Activated naive CD4-positive, alpha-beta T cell treated with anti-CD3 and anti-CD28 coated beads, Interleukin-2, amount 50 U/mL, for 72 hours (primary cell): ENCODE results near the gene SLC22A14. TPM values are rescaled to one million over a fixed set of nuclear protein-coding genes. Genes with fewer than 3 reads are reported as not detected.
"Not testable (repeated sequence)": the region's sequence is repeated elsewhere in the genome, so short reads cannot be mapped to it uniquely, and the experiment has no call there.

Source experiments
- ATAC-seq, 2 donors: fragments of 150-1000 bp; cut with Tn5 transposase; 2 replicates each; pipeline ENCODE4 v1.10.0; 2021; ENCODE audit warnings: mild to moderate bottlenecking in 2 of 2, moderate library complexity in 2 of 2
- DNase-seq, 2 donors: peaks; one replicate each; pipeline ENCODE4 v3.0.0; 2021 to 2022; ENCODE audit warnings: low spot score in 2 of 2
- H3K27ac Mint-ChIP-seq, 2 donors: one replicate each; pipeline ENCODE4 v1.8.0; 2022; ENCODE audit warnings: mild to moderate bottlenecking in 2 of 2, mixed read lengths in 2 of 2
- H3K36me3 Mint-ChIP-seq, 2 donors: one replicate each; pipeline ENCODE4 v1.8.0; 2022; ENCODE audit warnings: mixed read lengths in 2 of 2
- H3K9me3 Mint-ChIP-seq, 2 donors: one replicate each; pipeline ENCODE4 v1.8.0; 2022; ENCODE audit warnings: mixed read lengths in 2 of 2
- total RNA-seq, 2 donors: library from RNA; stranded (reverse); gene quantifications; one replicate each; pipeline ENCODE4 v1.2.3, GENCODE V29; 2022

SLC22A14 gene
- total RNA-seq, result not detected

GRCh38 chr3:38281895-38282686 is at the start of gene SLC22A14:
Gene SLC22A14, plus strand, starts transcription at chr3:38282294. Its CDS starts 23,733 bp downstream, at chr3:38306027.
- no peaks in the 10 kb centered on the region for H3K36me3 Mint-ChIP-seq
- H3K9me3 Mint-ChIP-seq, result no peaks in the 10 kb centered on the region
- no peak for DNase-seq
- peak within 1 kb of the TSS in 1 of 2 donors; percentile 84 for H3K27ac Mint-ChIP-seq
- no peak for ATAC-seq

GRCh38 chr3:38232701-38233100 is 49.4 kb upstream of the SLC22A14 start:
- DNase-seq, result no peak
- Mint-ChIP-seq H3K36me3 (peaks cover 50 to 63% of the 10 kb centered on the region in 2 donors), H3K9me3 (peaks cover 0 to 18% of the 10 kb centered on the region in 2 donors), H3K27ac (peak overlapping the region in 1 of 2 donors; percentile 60)
- ATAC-seq, result no peak

GRCh38 chr3:38235466-38235865 is 46.6 kb upstream of the SLC22A14 start:
- DNase-seq, result no peak
- peaks cover 0 to 18% of the 10 kb centered on the region in 2 donors for H3K9me3 Mint-ChIP-seq
- no peak overlapping the region for H3K27ac Mint-ChIP-seq
- no peak for ATAC-seq
- peaks cover 73 to 88% of the 10 kb centered on the region in 2 donors for H3K36me3 Mint-ChIP-seq

GRCh38 chr3:38238416-38239008 is 43.6 kb upstream of the SLC22A14 start:
- H3K27ac Mint-ChIP-seq, result no peak overlapping the region
- DNase-seq (no peak), ATAC-seq (no peak)
- peaks cover 0 to 15% of the 10 kb centered on the region in 2 donors for H3K9me3 Mint-ChIP-seq
- H3K36me3 Mint-ChIP-seq, result peaks cover 61 to 66% of the 10 kb centered on the region in 2 donors

- ATAC-seq, DNase-seq, H3K9me3 Mint-ChIP-seq, H3K27ac Mint-ChIP-seq: not testable (repeated sequence)
- H3K36me3 Mint-ChIP-seq, result peaks cover 23 to 26% of the 10 kb centered on the region in 2 donors
Measured at GRCh38 chr3:38242812-38243211, 39.3 kb upstream of the SLC22A14 start.

GRCh38 chr3:38245930-38246329 is 36.2 kb upstream of the SLC22A14 start:
- Mint-ChIP-seq H3K36me3 (peaks cover 0 to 5% of the 10 kb centered on the region in 2 donors), H3K27ac (no peak overlapping the region), H3K9me3 (no peaks in the 10 kb centered on the region)
- DNase-seq (no peak), ATAC-seq (no peak)

GRCh38 chr3:38247366-38248035 is 34.6 kb upstream of the SLC22A14 start:
- DNase-seq (no peak), ATAC-seq (peak in 1 of 2 donors; percentile 44)
- H3K9me3 Mint-ChIP-seq, result no peaks in the 10 kb centered on the region
- peaks cover 0 to 14% of the 10 kb centered on the region in 2 donors for H3K36me3 Mint-ChIP-seq
- H3K27ac Mint-ChIP-seq, result no peak overlapping the region

- Mint-ChIP-seq H3K9me3 (no peaks in the 10 kb centered on the region), H3K36me3 (peaks cover 11 to 24% of the 10 kb centered on the region in 2 donors), H3K27ac (no peak overlapping the region)
- no peak for DNase-seq
- no peak for ATAC-seq
Measured at GRCh38 chr3:38250198-38250597, 31.9 kb upstream of the SLC22A14 start.

GRCh38 chr3:38251197-38251596 is 30.9 kb upstream of the SLC22A14 start:
- ATAC-seq (no peak), DNase-seq (no peak)
- Mint-ChIP-seq H3K27ac (no peak overlapping the region), H3K9me3 (no peaks in the 10 kb centered on the region), H3K36me3 (peaks cover 13 to 24% of the 10 kb centered on the region in 2 donors)

- DNase-seq, result no peak
- H3K27ac Mint-ChIP-seq, result peak overlapping the region in 1 of 2 donors; percentile 10
Measured at GRCh38 chr3:38253704-38254103, 28.4 kb upstream of the SLC22A14 start.

GRCh38 chr3:38254872-38255271 is 27.2 kb upstream of the SLC22A14 start:
- Mint-ChIP-seq H3K27ac (no peak overlapping the region), H3K36me3 (peaks cover 13 to 18% of the 10 kb centered on the region in 2 donors), H3K9me3 (no peaks in the 10 kb centered on the region)
- no peak for DNase-seq
- ATAC-seq, result peak; percentile 5 to 56

More at GRCh38 chr3:38253704-38254103, 28.4 kb upstream of the SLC22A14 start:
- ATAC-seq, result no peak
- Mint-ChIP-seq H3K36me3 (peaks cover 13 to 18% of the 10 kb centered on the region in 2 donors), H3K9me3 (no peaks in the 10 kb centered on the region)

- Mint-ChIP-seq H3K9me3 (no peaks in the 10 kb centered on the region), H3K36me3 (peaks cover 13 to 22% of the 10 kb centered on the region in 2 donors), H3K27ac (no peak overlapping the region)
- DNase-seq (no peak), ATAC-seq (no peak)
Measured at GRCh38 chr3:38255627-38256026, 26.5 kb upstream of the SLC22A14 start.

- H3K27ac Mint-ChIP-seq, result no peak overlapping the region
- DNase-seq, result no peak
- no peaks in the 10 kb centered on the region for H3K9me3 Mint-ChIP-seq
- ATAC-seq, result peak in 1 of 2 donors; percentile 66
- peaks cover 13 to 15% of the 10 kb centered on the region in 2 donors for H3K36me3 Mint-ChIP-seq
Measured at GRCh38 chr3:38257583-38257982, 24.5 kb upstream of the SLC22A14 start.

- DNase-seq, result no peak
- Mint-ChIP-seq H3K9me3 (no peaks in the 10 kb centered on the region), H3K27ac (peak overlapping the region in 1 of 2 donors; percentile 45), H3K36me3 (peaks cover 0 to 6% of the 10 kb centered on the region in 2 donors)
- no peak for ATAC-seq
Measured at GRCh38 chr3:38260474-38260873, 21.6 kb upstream of the SLC22A14 start.

- ATAC-seq, result peak in 1 of 2 donors; percentile 39
- Mint-ChIP-seq H3K36me3 (peaks cover 0 to 6% of the 10 kb centered on the region in 2 donors), H3K9me3 (no peaks in the 10 kb centered on the region)
Measured at GRCh38 chr3:38264353-38264771, 17.7 kb upstream of the SLC22A14 start.

GRCh38 chr3:38264779-38265178 is 17.3 kb upstream of the SLC22A14 start:
- H3K27ac Mint-ChIP-seq, result no peak overlapping the region
- no peaks in the 10 kb centered on the region for H3K9me3 Mint-ChIP-seq
- ATAC-seq (no peak), DNase-seq (no peak)
- peaks cover 0 to 6% of the 10 kb centered on the region in 2 donors for H3K36me3 Mint-ChIP-seq

More at GRCh38 chr3:38264353-38264771, 17.7 kb upstream of the SLC22A14 start:
- DNase-seq, result no peak
- no peak overlapping the region for H3K27ac Mint-ChIP-seq
